Gastroesophageal sphincter (tissue), 3 donors: ENCODE measurements around the gene STRIP2.
"Not testable (repeated sequence)": the region's sequence is repeated elsewhere in the genome, so short reads cannot be mapped to it uniquely, and the experiment has no call there.

ENCODE experiments used
- CTCF ChIP-seq, 4 experiments: fragments of 200-600 bp in 2 of 4; fragments of 450-650 bp in 2 of 4; sonication (generic) in 1 of 4; IDR thresholded peaks; one replicate each; pipeline ENCODE4 v1.5.1; 2017 to 2019; ENCODE audit warnings: antibody characterized with exemption in 4 of 4, mild to moderate bottlenecking in 2 of 4, moderate library complexity in 2 of 4
- POLR2A ChIP-seq, 2 donors: fragments of 450-650 bp; IDR thresholded peaks; one replicate each; pipeline ENCODE4 v1.6.1; 2017; ENCODE audit warnings: antibody characterized with exemption in 2 of 2, mild to moderate bottlenecking in 2 of 2, moderate library complexity in 1 of 2

- not testable (repeated sequence) for TF ChIP-seq CTCF, POLR2A (IDR thresholded peaks at IDR 0.05)
Observed at GRCh38 chr7:129410238-129410637, 24.0 kb upstream of the STRIP2 start.
